ACHN (cell line): Measurements from ENCODE around the gene ARIH2.

Experiments
- DNase-seq: peaks from one replicate; pipeline ENCODE4 v3.0.0-alpha.2; 2015
- in situ Hi-C: cut with HindIII; loops from 2 replicates; pipeline ENCODE4 v1.10.0; 2017; ENCODE audit warnings: low sequenced_read_pairs, low pct_ligation_motif_present, low pct_unique_long_range_greater_than_20kb

The ARIH2 gene

DNA sequence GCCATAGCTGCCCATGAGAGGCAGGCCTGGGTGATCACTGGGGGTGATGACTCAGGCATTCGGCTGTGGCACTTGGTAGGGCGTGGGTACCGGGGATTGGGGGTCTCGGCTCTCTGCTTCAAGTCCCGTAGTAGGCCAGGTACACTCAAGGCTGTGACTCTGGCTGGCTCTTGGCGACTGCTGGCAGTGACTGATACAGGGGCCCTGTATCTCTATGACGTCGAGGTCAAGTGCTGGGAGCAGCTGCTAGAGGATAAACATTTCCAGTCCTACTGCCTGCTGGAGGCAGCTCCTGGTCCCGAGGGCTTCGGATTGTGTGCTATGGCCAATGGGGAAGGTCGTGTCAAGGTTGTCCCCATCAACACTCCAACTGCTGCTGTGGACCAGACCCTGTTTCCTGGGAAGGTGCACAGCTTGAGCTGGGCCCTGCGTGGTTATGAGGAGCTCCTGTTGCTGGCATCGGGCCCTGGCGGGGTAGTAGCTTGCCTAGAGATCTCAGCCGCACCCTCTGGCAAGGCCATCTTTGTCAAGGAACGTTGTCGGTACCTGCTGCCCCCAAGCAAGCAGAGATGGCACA, 93.9 kb downstream of the ARIH2 start:
- DNase-seq: no peak
- in situ Hi-C loops: no loop called here

- no peak for DNase-seq
- in situ Hi-C loops: no loop called here
Measured at GRCh38 chr3:49013113-49013737, 94.6 kb downstream of the ARIH2 start.

DNA sequence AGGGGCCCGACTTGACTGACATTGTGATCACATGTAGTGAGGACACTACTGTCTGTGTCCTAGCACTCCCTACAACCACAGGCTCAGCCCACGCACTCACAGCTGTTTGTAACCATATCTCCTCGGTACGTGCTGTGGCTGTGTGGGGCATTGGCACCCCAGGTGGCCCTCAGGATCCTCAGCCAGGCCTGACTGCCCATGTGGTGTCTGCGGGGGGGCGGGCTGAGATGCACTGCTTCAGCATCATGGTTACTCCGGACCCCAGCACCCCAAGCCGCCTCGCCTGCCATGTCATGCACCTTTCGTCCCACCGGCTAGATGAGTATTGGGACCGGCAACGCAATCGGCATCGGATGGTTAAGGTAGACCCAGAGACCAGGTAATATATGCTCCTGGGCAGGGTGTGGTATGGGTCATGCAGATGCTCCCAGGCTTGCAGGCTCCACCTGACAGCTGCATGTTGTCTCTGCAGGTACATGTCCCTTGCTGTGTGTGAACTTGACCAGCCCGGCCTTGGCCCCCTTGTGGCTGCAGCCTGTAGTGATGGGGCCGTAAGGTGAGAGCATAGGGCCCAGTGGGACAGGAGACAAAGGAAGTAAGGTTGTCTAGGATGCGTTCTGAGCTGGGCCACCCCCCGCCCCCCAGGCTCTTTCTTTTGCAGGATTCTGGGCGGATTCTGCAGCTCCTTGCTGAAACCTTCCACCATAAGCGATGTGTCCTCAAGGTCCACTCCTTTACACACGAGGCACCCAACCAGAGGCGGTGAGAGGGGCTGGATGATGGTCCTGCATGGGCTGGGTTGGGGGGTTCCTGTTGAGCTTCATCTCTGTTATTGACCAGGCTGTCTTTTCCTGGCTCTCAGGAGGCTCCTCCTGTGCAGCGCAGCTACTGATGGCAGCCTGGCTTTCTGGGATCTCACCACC, 95.4 kb downstream of the ARIH2 start:
- in situ Hi-C loops: no loop called here
- DNase-seq: peak; percentile 42

DNA sequence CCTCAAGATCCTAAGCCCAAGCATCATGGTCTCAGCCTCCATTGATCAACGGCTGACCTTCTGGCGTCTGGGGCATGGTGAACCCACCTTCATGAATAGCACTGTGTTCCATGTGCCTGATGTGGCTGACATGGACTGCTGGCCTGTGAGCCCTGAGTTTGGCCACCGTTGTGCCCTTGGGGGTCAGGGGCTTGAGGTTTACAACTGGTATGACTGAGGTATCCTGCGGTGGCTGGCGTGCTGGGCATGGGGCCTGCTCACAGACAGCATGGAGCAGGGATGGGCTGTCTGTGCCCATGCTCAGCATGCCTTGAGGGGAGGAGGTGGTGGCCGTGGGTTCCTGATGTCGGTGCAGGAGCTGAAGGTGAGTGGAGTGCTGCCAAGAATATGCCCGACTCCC, 96.4 kb downstream of the ARIH2 start:
- DNase-seq: no peak
- in situ Hi-C loops: no loop called here

GRCh38 chr3:49015765-49016164, 97.1 kb downstream of the ARIH2 start:
- in situ Hi-C loops: no loop called here
- no peak for DNase-seq

- DNase-seq: no peak
- in situ Hi-C loops: no loop called here
Measured at GRCh38 chr3:49016414-49017228, 98.0 kb downstream of the ARIH2 start.

- DNase-seq: no peak
- in situ Hi-C loops: no loop called here
Measured at GRCh38 chr3:49017229-49017970, 98.8 kb downstream of the ARIH2 start.

- peak; percentile 61 for DNase-seq
- in situ Hi-C loops: no loop called here
Measured at GRCh38 chr3:49017971-49018706, 99.5 kb downstream of the ARIH2 start, which contains the start of gene DALRD3. TSS of gene DALRD3 (minus strand) at chr3:49018580. CDS start at chr3:49018564, 16 bp downstream.

DNA sequence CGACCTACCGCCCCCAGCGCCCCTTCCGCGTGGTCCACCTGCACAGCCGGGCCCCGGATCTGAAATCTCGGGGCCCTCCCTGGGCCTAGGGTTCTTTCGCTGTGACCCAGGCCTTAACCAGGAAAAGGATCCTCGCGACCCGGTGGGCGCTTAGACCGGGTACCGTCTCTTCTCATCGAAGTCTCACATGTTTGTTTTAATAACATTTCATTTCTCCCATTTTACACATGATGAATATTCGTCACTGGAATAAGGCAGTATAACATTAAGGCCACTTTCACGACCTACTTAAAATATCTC, 100.0 kb downstream of the ARIH2 start:
- no peak for DNase-seq
- in situ Hi-C loops: no loop called here

- DNase-seq: no peak
Measured at GRCh38 chr3:49019941-49020329, 101.3 kb downstream of the ARIH2 start.

GRCh38 chr3:49020330-49021212, 101.9 kb downstream of the ARIH2 start:
- in situ Hi-C loops: no loop called here

More at GRCh38 chr3:49019941-49020329, 101.3 kb downstream of the ARIH2 start:
- in situ Hi-C loops: no loop called here

DNA sequence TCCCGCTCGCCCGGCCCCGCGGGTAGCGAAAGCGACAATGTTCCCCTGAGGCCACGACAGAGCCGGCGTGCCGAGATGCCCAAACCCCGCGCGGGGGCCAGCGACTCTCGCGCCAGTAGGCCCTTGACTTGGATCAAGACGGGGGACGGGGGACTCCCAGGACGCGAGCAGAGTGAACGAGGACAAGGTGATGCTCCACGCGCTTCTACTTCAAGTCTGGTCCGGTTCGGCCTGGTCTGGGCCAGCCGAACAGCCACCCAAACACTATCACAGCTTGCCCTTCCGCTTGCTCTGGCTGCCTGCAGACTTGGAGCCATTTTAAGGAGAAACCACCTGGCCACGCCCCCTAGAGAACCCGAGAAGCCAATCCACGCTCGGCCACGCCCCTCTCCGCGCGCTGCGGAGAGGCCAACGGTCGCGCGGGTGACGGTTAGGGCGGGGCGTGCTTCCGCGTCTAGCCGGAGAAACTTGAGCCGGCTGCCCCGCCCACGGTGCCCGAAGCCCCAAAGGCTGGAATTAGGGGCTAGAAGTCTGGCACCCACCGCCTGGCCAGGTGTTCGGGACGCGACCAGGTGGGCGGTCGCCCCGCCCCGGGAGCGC, 102.7 kb downstream of the ARIH2 start:
- DNase-seq: peak; percentile 96
- in situ Hi-C loops: no loop called here

More at GRCh38 chr3:49020330-49021212, 101.9 kb downstream of the ARIH2 start:
- DNase-seq: peak; percentile 38

- peak; percentile 91 for DNase-seq
- in situ Hi-C loops: no loop called here
Measured at GRCh38 chr3:49021813-49022687, 103.4 kb downstream of the ARIH2 start, which contains the start of gene NDUFAF3. TSS of gene NDUFAF3 (plus strand) at chr3:49022121. CDS start at chr3:49022145, 24 bp downstream.

- DNase-seq: no peak
- in situ Hi-C loops: no loop called here
Measured at GRCh38 chr3:49022688-49023171, 104.1 kb downstream of the ARIH2 start.

DNA sequence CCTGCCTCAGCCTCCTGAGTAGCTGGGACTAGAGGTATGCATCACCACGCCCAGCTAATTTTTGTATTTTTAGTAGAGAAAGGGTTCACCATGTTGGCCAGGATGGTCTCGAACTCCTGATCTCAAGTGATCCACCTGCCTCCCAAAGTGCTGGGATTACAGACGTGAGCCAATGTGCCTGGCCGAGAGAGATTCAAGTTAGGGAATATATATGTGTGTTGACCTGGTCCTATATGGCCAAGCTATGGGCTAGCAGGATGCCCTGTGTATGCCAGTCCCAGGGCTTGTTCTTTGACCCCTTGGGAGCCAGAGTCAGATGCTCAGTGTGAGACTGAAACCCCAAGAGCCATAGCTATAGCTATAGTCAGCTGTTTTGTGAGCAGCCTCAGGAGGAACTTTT, 105.1 kb downstream of the ARIH2 start:
- in situ Hi-C loops: no loop called here
- no peak for DNase-seq
